NCI-H1436 (cell line): ENCODE data around the gene RIPK4.
A peak's percentile ranks its signal among the peaks of the same experiment; 100 is the strongest.
"Not testable (repeated sequence)": the region's sequence is repeated elsewhere in the genome, so short reads cannot be mapped to it uniquely, and the experiment has no call there.

Experiments used
- DNase-seq: peaks from one replicate; lab custom pipeline; 2025; lab: John Stamatoyannopoulos, UW

Gene RIPK4

DNA sequence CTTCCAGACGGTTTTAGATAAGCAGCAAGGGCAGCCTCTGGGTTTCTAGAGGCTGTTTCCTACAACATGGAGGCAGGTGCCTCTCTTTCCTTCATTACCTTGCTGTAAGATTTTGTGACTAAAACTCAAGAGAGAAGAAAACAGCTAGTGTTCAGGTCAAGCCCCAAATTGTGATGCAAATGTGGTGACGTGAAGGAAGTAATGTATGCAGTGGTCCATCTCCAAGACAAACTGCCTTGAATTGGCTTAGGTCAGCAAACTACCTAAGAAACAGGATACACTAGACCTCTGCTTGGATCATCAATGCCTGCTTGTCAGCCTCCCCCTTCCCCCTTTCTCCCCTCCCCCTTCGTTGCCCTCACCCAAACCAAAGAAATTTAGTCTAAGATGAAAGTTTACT, 28.9 kb upstream of the RIPK4 start:
- no peak for DNase-seq

DNA sequence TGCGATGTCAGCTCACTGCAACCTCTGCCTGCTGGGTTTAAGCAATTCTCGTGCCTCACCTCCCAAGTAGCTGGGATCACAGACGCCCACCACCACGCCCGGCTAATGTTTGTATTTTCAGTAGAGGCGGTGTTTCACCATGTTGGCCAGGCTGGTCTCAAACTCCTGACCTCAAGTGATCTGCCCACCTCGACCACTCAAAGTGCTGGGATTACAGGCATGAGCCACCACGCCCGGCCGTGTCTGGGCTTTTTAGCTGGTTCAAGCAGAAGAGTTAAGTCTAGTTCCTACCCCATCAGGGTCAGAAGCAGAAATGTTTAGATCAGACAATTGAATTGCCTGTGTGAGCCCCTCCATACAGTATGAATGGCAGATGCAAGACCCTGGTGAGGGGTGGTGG, 27.7 kb upstream of the RIPK4 start:
- no peak for DNase-seq

DNA sequence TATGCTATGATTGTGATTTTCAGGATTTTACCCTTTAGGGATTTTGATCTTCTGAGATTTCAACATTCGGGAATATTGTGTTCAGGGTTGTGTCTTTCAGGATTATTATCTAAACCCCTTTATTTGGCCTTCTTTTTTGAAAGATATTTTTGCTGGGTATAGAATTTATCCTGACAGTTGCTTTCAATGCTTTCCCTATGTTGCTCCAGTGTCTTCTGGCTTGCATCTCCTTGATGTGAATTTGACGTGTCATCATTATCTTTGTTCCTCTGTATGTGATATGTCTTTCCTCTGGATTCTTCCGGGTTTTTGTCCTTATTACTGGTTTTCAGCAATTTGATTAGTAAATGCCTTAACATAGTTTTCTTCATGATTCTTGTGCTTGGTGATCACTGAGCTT, 25.9 kb upstream of the RIPK4 start:
- DNase-seq = no peak

DNA sequence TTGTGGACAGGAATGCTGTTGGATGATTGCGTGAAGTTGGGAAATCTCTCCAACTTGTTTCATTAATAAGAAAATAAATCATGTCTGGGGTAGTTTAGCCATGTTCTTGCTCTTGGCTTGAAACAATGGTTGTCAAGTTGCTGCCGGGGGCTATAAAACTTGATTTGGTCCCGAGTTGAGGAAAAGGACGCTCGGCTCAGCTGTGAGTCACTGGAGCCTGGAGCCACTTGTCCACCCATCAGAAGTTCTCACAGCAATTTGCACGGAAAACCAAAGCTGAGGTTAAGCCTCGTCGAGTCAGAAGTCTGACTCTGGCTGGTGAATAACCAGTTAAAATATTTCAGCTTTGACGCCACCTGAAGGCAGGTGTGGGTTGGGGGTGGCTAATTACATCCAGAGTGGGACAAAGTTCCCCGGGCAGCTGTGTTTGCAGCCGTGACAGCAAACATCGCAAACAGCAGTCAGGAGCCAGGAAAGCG, 19.7 kb upstream of the RIPK4 start:
- DNase-seq = no peak

DNA sequence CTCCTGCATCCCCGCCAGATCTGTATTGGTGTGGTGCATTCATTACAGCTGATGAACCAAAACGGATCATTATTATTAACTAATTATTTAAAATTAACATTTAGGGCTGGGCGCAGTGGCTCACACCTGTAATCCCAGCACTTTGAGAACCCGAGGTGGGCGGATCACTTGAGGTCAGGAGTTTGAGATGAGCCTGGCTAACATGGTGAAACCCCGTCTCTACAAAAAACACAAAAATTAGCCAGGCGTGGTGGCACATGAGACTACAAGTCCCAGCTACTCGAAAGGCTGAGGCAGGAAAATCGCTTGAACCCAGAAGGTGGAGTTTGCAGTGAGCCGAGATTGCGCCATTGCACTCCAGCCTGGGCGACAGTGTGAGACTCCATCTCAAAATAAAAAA, 18.4 kb upstream of the RIPK4 start:
- not testable (repeated sequence) for DNase-seq

DNA sequence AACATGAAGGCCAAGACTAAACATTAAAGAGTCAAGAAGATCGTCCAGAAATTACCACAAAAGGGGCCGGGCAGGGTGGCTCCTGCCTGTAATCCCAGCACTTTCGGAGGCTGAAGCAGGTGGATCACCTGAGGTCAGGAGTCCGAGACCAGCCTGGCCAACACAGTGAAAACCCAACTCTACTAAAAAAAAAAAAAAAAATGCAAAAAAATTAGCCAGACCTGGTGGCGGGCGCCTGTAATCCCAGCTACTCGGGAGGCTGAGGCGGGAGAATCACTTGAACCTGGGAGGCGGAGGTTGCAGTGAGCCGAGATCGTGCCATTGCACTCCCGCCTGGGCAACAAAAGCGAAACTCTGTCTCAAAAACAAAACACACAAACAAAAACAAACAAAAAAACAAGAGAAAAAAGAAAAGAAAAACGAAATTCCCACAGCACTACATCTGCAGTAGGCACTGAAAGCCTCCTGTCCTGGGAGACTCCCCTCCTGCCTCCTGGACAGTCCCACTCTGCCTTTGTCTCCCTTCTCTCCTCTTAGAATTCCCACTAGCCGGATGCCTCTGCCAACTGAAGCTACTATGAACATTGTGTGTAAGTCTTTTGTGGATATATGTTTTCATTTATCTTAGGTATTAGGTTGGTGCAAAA, 17.7 kb upstream of the RIPK4 start:
- no peak for DNase-seq

DNA sequence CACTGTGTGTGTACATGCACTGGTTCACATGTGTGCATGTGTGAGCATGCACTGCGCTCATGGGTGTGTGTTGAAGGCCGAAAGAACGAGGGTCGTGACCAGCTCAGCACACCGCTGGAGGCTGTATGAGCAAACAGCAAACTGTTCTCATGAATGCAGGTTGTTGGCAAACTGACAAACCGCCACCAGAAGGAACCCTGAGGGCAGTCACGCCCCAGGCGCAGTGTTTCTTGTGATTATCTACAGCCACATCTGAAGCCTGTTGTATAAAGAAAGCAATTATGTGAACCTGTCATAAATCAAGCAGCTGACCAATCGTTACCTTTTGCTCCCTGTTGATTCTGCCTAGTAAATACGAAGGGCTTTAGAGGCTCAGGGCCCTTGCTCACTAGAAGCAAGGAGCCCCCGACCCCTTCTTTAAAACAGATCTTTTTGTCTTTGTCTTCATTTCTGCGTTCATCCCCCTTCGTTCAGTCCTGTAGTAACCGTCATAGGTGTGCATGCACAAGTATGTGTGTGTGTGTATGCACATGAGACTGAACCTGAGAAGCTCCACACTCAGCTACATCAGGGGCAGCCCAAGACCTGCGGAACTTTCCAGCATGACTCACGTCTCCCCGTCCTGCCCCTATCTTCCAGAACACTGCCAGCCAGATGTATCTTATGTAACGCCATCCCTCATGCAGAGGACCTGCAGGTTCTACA, 16.8 kb upstream of the RIPK4 start:
- peak; percentile 63 for DNase-seq

GRCh38 chr21:41781050-41781410, 14.2 kb upstream of the RIPK4 start:
- DNase-seq = no peak

DNA sequence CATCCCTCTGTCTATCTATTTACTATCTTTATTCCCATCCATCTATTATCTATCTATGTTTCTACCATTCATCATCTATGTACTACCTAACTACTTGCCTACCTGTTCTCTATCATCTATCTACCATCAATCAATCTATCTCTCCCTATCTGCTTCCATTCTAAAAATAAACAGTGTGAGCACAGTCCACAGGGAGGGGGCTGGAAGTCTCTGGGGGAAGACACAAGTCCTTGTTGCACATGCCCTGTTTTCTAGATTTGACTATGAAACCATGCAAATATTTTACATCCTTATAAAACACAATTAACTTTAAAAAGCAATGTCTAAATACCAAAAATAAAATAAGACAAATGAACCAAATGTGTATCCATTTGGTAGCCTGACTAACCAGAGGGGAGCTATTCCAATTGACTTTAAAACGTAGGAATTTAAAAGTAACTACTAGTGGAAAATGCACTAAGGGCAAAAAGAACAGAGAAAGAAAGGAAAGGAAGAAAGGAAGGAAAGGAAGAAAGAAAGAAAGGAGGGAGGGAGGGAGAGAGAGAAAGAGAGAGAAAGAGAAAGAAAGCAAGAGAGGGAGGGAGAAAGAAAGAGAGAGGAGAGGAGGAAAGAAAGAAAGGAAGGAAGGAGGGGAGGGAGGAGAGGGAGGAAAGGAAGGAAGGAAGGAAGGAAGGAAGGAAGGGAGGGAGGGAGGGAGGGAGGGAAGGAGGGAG, 13.6 kb upstream of the RIPK4 start:
- DNase-seq = no peak

DNA sequence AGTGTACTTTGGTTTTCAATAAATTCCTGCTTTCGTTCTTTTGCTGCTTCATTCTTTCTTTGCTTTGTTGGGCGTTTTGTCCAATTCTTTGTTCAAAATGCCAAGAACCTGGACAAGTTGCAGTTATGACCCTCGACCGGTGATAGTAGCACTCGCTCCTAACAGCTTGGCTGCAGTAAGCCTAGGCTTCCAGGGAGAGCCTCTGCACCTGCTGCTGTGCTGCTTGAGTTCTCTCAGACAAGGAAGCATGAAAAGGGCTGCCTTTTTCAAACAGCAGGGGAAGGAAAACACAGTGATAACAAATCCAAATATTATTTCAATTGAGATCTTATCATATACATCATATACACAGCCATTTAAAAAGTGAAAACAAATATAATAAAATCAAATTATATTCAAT, 12.8 kb upstream of the RIPK4 start:
- DNase-seq = no peak

- no peak for DNase-seq
These were observed 12.2 kb upstream of the RIPK4 start for GRCh38 chr21:41778930-41779600.

- DNase-seq = peak; percentile 71
These were observed 11.3 kb upstream of the RIPK4 start for GRCh38 chr21:41777951-41778815.

GRCh38 chr21:41776778-41777177, 9.9 kb upstream of the RIPK4 start:
- no peak for DNase-seq

DNA sequence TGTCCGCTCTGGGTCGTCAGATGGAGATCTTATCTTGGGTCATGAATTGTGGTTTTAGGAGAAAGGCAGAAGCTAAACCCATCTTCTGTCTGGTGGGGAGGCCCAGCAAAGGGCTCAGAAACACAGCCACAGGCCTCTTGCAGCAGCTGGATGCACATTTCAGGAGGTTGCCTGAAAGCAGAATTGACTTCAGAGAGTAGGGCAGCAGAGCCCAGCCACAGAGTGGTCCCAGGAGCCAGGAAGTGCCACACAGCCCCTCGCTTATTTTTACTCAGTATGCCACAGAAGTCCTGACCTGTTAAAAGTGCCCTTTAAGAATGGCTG, 8.3 kb upstream of the RIPK4 start:
- DNase-seq = no peak

DNA sequence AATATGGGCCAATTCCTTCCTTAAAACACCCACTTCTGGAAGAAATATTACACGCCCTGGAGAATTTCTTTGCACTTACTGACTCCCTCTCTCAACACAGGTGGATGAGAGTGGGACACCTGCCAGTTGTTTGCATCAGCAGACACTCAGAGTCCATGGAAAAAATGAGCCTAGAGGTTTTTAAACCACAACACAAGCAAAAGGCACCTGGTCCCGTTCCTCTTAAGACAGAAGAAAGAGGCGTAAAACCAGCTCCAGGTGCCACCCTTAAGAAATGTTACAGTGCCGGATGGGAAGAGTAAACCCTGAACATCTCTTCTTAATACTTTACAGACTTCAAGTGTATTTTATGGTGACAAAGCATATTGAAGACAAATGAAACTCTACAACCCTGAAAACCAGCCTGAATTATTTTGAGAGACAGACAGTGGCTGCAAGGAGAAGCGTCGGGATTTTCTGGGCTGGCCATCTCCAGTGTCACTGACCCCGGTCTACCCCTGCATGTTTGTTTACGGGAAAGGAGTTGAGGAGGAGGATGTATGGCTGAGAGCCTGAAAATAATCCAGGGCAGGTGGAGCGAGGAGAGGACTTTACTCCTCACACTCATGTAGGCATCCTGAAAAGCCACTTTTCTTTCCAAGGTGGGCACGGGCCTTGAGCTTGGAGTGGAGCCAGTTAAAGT, 7.8 kb upstream of the RIPK4 start:
- peak; percentile 17 for DNase-seq

DNA sequence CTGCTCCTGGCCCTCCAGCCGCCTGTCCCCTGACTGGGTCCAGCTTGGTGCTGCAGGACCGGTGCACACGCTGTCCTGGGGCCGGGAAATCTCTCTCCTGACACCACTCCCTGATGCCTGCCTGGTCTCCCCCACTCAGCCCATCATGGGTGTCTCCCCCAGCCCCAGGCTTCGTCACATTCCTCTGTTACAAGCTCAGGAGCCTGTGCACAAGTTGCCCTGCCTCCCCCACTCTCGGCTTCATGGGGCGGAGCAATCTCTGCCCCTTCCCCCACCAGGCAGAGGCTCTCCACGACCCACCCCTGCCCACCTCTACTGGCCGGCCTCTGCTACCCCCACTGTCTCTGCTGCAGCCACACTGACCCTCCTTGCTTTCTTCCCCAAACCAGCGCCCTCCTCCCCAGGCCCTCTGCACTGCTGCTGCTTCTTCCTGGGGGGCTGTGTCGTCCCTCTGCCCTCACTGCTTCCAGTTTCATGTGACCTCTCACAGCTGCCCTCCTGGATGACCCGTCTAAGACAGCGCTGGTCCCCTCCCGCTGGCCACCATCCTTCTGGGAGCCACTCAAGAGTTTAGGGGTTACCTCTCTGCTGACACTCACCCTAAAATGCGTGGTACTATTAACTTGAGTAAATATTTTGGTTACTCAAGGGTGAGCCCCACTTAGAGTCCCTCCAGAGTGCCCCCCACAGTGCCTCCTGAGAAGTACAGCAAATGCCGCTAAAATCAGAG, 5.7 kb upstream of the RIPK4 start:
- no peak for DNase-seq

- DNase-seq = no peak
These were observed 4.7 kb upstream of the RIPK4 start for GRCh38 chr21:41771625-41771945.

GRCh38 chr21:41770901-41771624, 4.2 kb upstream of the RIPK4 start:
- no peak for DNase-seq

- DNase-seq = no peak
These were observed 3.1 kb upstream of the RIPK4 start for GRCh38 chr21:41769933-41770332.

DNA sequence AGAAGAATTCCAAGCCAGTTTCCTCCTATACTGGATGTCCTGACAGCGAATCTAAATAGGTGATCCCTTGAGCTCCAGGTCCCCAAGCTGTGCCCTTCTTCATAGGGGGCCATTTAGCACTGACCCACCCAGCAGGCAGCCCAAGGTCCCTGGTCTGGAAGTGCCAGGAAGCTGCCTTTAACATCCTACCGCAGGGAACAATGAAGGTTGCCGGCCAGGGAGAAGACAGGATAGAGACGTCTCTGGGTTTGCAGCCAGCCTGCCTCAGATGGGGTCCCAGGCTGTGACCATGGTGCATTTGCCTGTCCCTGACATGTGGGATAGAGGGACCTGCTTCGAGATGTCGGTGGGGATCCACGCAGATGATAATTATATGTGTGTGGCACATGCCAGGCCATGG, 2.7 kb upstream of the RIPK4 start:
- DNase-seq = no peak
